ENCODE results near the gene POLH.
"Not testable (repeated sequence)": the region's sequence is repeated elsewhere in the genome, so short reads cannot be mapped to it uniquely, and the experiment has no call there.

Gene POLH

GRCh38 chr6:43584892-43585570 is 9.0 kb downstream of the POLH start:
- H3K4me3 ChIP-seq (replicated peaks; ENCODE audit: low read depth, low read length) = no peak overlapping the region
- no peak for TF ChIP-seq CTCF (IDR thresholded peaks at IDR 0.05; ENCODE audit: low read length, missing control alignments)
- DNase-seq (ENCODE audit: low read depth) = no peak

- no peak for DNase-seq (ENCODE audit: low read depth)
- H3K4me3 ChIP-seq (replicated peaks; ENCODE audit: low read depth, low read length) = no peak overlapping the region
- TF ChIP-seq CTCF (IDR thresholded peaks at IDR 0.05; ENCODE audit: low read length, missing control alignments) = no peak
These were observed 12.2 kb downstream of the POLH start for GRCh38 chr6:43588194-43588593.

GRCh38 chr6:43589564-43589963 is 13.6 kb downstream of the POLH start:
- not testable (repeated sequence) for DNase-seq (ENCODE audit: low read depth); H3K4me3 ChIP-seq (replicated peaks; ENCODE audit: low read depth, low read length)

- no peak for DNase-seq (ENCODE audit: low read depth)
- no peak overlapping the region for H3K4me3 ChIP-seq (replicated peaks; ENCODE audit: low read depth, low read length)
- TF ChIP-seq CTCF (IDR thresholded peaks at IDR 0.05; ENCODE audit: low read length, missing control alignments) = no peak
These were observed 18.0 kb downstream of the POLH start for GRCh38 chr6:43593938-43594337.

GRCh38 chr6:43600595-43600994 is 24.6 kb downstream of the POLH start:
- no peak for TF ChIP-seq CTCF (IDR thresholded peaks at IDR 0.05; ENCODE audit: low read length, missing control alignments)
- no peak overlapping the region for H3K4me3 ChIP-seq (replicated peaks; ENCODE audit: low read depth, low read length)
- no peak for DNase-seq (ENCODE audit: low read depth)

GRCh38 chr6:43604174-43604573 is 28.2 kb downstream of the POLH start:
- no peak overlapping the region for H3K4me3 ChIP-seq (replicated peaks; ENCODE audit: low read depth, low read length)
- peak; percentile 89 for DNase-seq (ENCODE audit: low read depth)
- TF ChIP-seq CTCF (IDR thresholded peaks at IDR 0.05; ENCODE audit: low read length, missing control alignments) = no peak

- TF ChIP-seq CTCF (IDR thresholded peaks at IDR 0.05; ENCODE audit: low read length, missing control alignments) = no peak
- no peak overlapping the region for H3K4me3 ChIP-seq (replicated peaks; ENCODE audit: low read depth, low read length)
- DNase-seq (ENCODE audit: low read depth) = no peak
These were observed 30.0 kb downstream of the POLH start for GRCh38 chr6:43606019-43606418.

All from fibroblast of pulmonary artery (primary cell).